Fibroblast of lung (primary cell): ENCODE results near the gene ATP2B2. TPM values are rescaled to one million over a fixed set of nuclear protein-coding genes. Genes with fewer than 3 reads are reported as not detected.

Experiments
- DNase-seq, 2 donors: peaks; one replicate each; pipeline versions ENCODE4 v3.0.0 to v3.0.0-alpha.2; 2010; ENCODE audit warnings: low read depth in 2 of 2
- H2AFZ ChIP-seq: 2 replicates; pipeline ENCODE4 v1.5.1; 2012; ENCODE audit warnings: low read length, control low read depth, inconsistent platforms
- H3K27ac ChIP-seq: 2 replicates; pipeline ENCODE4 v1.5.1; 2011; ENCODE audit warnings: low read length, control low read depth; ENCODE audit not compliant: insufficient read depth
- H3K27me3 ChIP-seq: 2 replicates; pipeline ENCODE4 v1.5.1; 2011; ENCODE audit warnings: mild to moderate bottlenecking, low read length; ENCODE audit not compliant: control insufficient read depth, insufficient read depth
- H3K36me3 ChIP-seq: 2 replicates; pipeline ENCODE4 v1.5.1; 2011; ENCODE audit warnings: low read length; ENCODE audit not compliant: control insufficient read depth, insufficient read depth
- H3K4me1 ChIP-seq: 2 replicates; pipeline ENCODE4 v1.5.1; 2011; ENCODE audit warnings: low read length; ENCODE audit not compliant: control insufficient read depth, insufficient read depth; ENCODE audit errors: extremely low read depth
- H3K4me2 ChIP-seq: 2 replicates; pipeline ENCODE4 v1.5.1; 2011; ENCODE audit warnings: low read length, control low read depth; ENCODE audit not compliant: insufficient read depth; ENCODE audit errors: extremely low read depth
- H3K4me3 ChIP-seq, 4 experiments: fragments of 200-600 bp in 1 of 4; sonication (generic) in 1 of 4; replicated peaks in 1 of 4; 2 replicates each; pipeline ENCODE4 v1.5.1; 2011 to 2016; ENCODE audit warnings: low read length in 4 of 4, low read depth in 3 of 4, mild to moderate bottlenecking in 3 of 4, control low read depth in 2 of 4, inconsistent platforms in 1 of 4, mixed read lengths in 1 of 4; ENCODE audit not compliant: insufficient read depth in 1 of 4; ENCODE audit errors: control extremely low read depth in 1 of 4
- H3K79me2 ChIP-seq: 2 replicates; pipeline ENCODE4 v1.5.1; 2012; ENCODE audit warnings: mild to moderate bottlenecking, low read length, inconsistent platforms; ENCODE audit not compliant: control insufficient read depth, insufficient read depth
- H3K9ac ChIP-seq: 2 replicates; pipeline ENCODE4 v1.5.1; 2011; ENCODE audit warnings: mild to moderate bottlenecking, low read length, control low read depth; ENCODE audit not compliant: insufficient read depth
- H3K9me3 ChIP-seq: 2 replicates; pipeline ENCODE4 v1.5.1; 2012; ENCODE audit warnings: low read depth, low read length; ENCODE audit not compliant: control insufficient read depth, insufficient read depth
- H4K20me1 ChIP-seq: 2 replicates; pipeline ENCODE4 v1.5.1; 2011; ENCODE audit warnings: low read length; ENCODE audit not compliant: control insufficient read depth, insufficient read depth; ENCODE audit errors: extremely low read depth
- EZH2 ChIP-seq: IDR thresholded peaks from 2 replicates; pipeline ENCODE4 v1.5.1; 2012; ENCODE audit warnings: low read length, control low read depth, mild to moderate bottlenecking; ENCODE audit errors: missing control alignments
- polyA plus RNA-seq, 2 donors: library from polyadenylated mRNA; depleted of rRNA in 1 of 2; stranded (reverse) in 1 of 2; unstranded in 1 of 2; fragments of >200 nt; gene quantifications; 2 replicates each; pipeline ENCODE4 v1.2.1, GENCODE V29; 2011 to 2012; ENCODE audit warnings: missing spikeins in 1 of 2
- total RNA-seq: library from RNA; depleted of rRNA; stranded (reverse); fragments of >200 nt; gene quantifications from 2 replicates; pipeline ENCODE4 v1.2.1, GENCODE V29; 2014
- TF ChIP-seq, protein P1 (sequence below), 2 donors: IDR thresholded peaks in 1 of 2; conservative IDR thresholded peaks in 1 of 2; 1 replicate in 1 of 2; 2 replicates in 1 of 2; pipeline ENCODE4 v1.5.1; 2011 to 2012; ENCODE audit warnings: low read length in 2 of 2, control low read depth in 1 of 2, inconsistent platforms in 1 of 2, low read depth in 1 of 2, mild to moderate bottlenecking in 1 of 2

ATP2B2 gene
- total and polyA plus RNA-seq, 2 donors (not counting 1 experiment from before 2014, with no cell fraction given): not detected

DNA sequence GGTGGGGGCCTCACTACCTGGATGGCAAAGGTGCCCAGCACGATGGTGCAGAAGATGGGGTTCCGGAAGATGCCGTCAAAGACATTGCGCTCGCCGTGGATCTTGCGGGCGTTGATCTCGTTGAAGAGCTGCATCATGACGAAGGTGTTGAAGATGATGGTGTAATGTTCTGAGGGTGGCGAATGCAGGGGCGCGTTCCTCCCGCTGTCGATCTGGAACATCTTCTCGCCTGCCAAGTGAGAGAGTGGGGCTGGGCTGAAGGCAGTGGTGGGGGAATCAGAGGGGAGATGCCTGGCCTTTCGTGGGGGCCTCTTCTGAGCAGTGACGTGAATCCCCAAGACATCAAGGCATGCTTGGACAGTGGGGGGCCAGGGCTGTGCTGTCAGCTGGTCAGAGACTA is 164.9 kb downstream of the ATP2B2 start:
- DNase-seq: no peak
- no peaks in the 10 kb centered on the region for H3K27me3 ChIP-seq
- no peak overlapping the region for H3K9ac ChIP-seq
- H3K79me2 ChIP-seq: no peaks in the 10 kb centered on the region
- no peaks in the 10 kb centered on the region for H3K4me1 ChIP-seq
- H2AFZ ChIP-seq: no peak overlapping the region
- H3K4me3 ChIP-seq: no peak overlapping the region
- no peaks in the 10 kb centered on the region for H4K20me1 ChIP-seq
- H3K36me3 ChIP-seq: no peaks in the 10 kb centered on the region
- no peaks in the 10 kb centered on the region for H3K9me3 ChIP-seq
- no peak for TF ChIP-seq EZH2
- TF ChIP-seq, protein P1, sequence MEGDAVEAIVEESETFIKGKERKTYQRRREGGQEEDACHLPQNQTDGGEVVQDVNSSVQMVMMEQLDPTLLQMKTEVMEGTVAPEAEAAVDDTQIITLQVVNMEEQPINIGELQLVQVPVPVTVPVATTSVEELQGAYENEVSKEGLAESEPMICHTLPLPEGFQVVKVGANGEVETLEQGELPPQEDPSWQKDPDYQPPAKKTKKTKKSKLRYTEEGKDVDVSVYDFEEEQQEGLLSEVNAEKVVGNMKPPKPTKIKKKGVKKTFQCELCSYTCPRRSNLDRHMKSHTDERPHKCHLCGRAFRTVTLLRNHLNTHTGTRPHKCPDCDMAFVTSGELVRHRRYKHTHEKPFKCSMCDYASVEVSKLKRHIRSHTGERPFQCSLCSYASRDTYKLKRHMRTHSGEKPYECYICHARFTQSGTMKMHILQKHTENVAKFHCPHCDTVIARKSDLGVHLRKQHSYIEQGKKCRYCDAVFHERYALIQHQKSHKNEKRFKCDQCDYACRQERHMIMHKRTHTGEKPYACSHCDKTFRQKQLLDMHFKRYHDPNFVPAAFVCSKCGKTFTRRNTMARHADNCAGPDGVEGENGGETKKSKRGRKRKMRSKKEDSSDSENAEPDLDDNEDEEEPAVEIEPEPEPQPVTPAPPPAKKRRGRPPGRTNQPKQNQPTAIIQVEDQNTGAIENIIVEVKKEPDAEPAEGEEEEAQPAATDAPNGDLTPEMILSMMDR (conservative IDR thresholded peaks at IDR 0.05 in 1 of 2, IDR thresholded peaks at IDR 0.05 in 1 of 2; ENCODE audit: low read depth in 1 of 2, low read length in 2 of 2): no peak
- H3K27ac ChIP-seq: no peak overlapping the region
- no peak overlapping the region for H3K4me2 ChIP-seq

DNA sequence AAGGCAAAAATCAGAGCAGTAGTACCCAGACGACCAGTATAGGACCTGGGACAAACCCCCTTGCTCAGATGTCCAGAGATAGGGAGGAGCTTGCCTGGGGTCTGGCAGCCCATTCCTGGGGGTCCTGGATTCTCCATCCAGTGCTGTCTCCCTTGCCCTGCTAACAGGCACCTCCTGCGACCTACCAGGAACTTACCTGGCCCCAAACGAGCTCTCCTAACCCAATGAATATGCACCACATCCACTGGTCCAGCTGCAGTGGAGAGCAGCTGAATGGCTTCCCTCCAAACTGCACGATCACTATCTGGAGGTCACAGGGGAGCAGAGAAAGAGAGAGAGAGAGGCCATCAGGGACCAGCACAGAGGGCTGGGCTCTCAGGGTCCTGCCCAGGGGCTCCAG is 165.3 kb downstream of the ATP2B2 start:
- Histone ChIP-seq H3K4me3 (no peak overlapping the region), H4K20me1 (no peaks in the 10 kb centered on the region), H3K9ac (no peak overlapping the region), H3K27ac (no peak overlapping the region), H3K36me3 (no peaks in the 10 kb centered on the region), H3K4me2 (no peak overlapping the region), H3K4me1 (no peaks in the 10 kb centered on the region), H3K9me3 (no peaks in the 10 kb centered on the region), H3K27me3 (no peaks in the 10 kb centered on the region), H3K79me2 (no peaks in the 10 kb centered on the region), H2AFZ (no peak overlapping the region)
- DNase-seq: no peak
- no peak for TF ChIP-seq EZH2
- TF ChIP-seq, protein P1 (conservative IDR thresholded peaks at IDR 0.05 in 1 of 2, IDR thresholded peaks at IDR 0.05 in 1 of 2; ENCODE audit: low read depth in 1 of 2, low read length in 2 of 2): no peak

GRCh38 chr3:10339376-10339955 is 165.9 kb downstream of the ATP2B2 start:
- Histone ChIP-seq H3K4me1 (no peaks in the 10 kb centered on the region), H3K27ac (no peak overlapping the region), H3K9ac (no peak overlapping the region), H4K20me1 (no peaks in the 10 kb centered on the region), H3K36me3 (no peaks in the 10 kb centered on the region), H3K9me3 (no peaks in the 10 kb centered on the region), H3K79me2 (no peaks in the 10 kb centered on the region), H3K4me2 (no peak overlapping the region), H2AFZ (no peak overlapping the region), H3K27me3 (no peaks in the 10 kb centered on the region), H3K4me3 (no peak overlapping the region)
- no peak for TF ChIP-seq EZH2
- TF ChIP-seq, protein P1 (conservative IDR thresholded peaks at IDR 0.05 in 1 of 2, IDR thresholded peaks at IDR 0.05 in 1 of 2; ENCODE audit: low read depth in 1 of 2, low read length in 2 of 2): no peak
- no peak for DNase-seq
